ENCODE measurements around the gene PKNOX2. TPM values are rescaled to one million over a fixed set of nuclear protein-coding genes. Genes with fewer than 3 reads are reported as not detected.

Gene PKNOX2
- total and polyA plus RNA-seq, 7 donors = 0.23 to 4.7 (median 1.4) TPM

GRCh38 chr11:125389339-125390166 is 225.0 kb downstream of the PKNOX2 start:
- WGBS, 2 donors = 83 to 88% methylated on average over 19 of the region's 19 CpGs
- intact Hi-C loops (cut with DNase I) = no loop called here

GRCh38 chr11:125390946-125391345 is 226.4 kb downstream of the PKNOX2 start:
- peak overlapping the region in 1 of 4 donors; percentile 45 for H3K27ac ChIP-seq
- intact Hi-C loops (cut with DNase I) = no loop called here
- TF ChIP-seq POLR2AphosphoS5 (IDR thresholded peaks at IDR 0.05) = no peak

More at GRCh38 chr11:125389339-125390166, 225.0 kb downstream of the PKNOX2 start:
- no peaks in the 10 kb centered on the region for H3K9me3 ChIP-seq
- TF ChIP-seq POLR2A (IDR thresholded peaks at IDR 0.05) (no peak), CTCF (IDR thresholded peaks at IDR 0.05) (no peak), EP300 (IDR thresholded peaks at IDR 0.05) (no peak), POLR2AphosphoS5 (IDR thresholded peaks at IDR 0.05) (no peak)
- no peaks in the 10 kb centered on the region for H3K36me3 ChIP-seq
- peak; percentile 52 for DNase-seq
- no peak overlapping the region for H3K27ac ChIP-seq
- no peak overlapping the region for H3K4me3 ChIP-seq
- peaks cover 0 to 14% (median 11%) of the 10 kb centered on the region in 4 donors for H3K4me1 ChIP-seq
- H3K27me3 ChIP-seq = no peaks in the 10 kb centered on the region

GRCh38 chr11:125393331-125393730 is 228.8 kb downstream of the PKNOX2 start:
- intact Hi-C loops (cut with DNase I) = no loop called here
- no peak overlapping the region for H3K27ac ChIP-seq
- H3K4me1 ChIP-seq = peaks cover 0 to 14% (median 11%) of the 10 kb centered on the region in 4 donors
- 73 to 80% methylated on average over 9 of the region's 9 CpGs for WGBS, 2 donors
- peak; percentile 24 for DNase-seq
- peaks cover 0 to 8% (median 0%) of the 10 kb centered on the region in 4 donors for H3K36me3 ChIP-seq
- H3K9me3 ChIP-seq = no peaks in the 10 kb centered on the region
- no peaks in the 10 kb centered on the region for H3K27me3 ChIP-seq
- TF ChIP-seq POLR2AphosphoS5 (IDR thresholded peaks at IDR 0.05) (no peak), POLR2A (IDR thresholded peaks at IDR 0.05) (no peak), EP300 (IDR thresholded peaks at IDR 0.05) (no peak), CTCF (IDR thresholded peaks at IDR 0.05) (no peak)
- no peak overlapping the region for H3K4me3 ChIP-seq

More at GRCh38 chr11:125390946-125391345, 226.4 kb downstream of the PKNOX2 start:
- 21 to 26% methylated on average over 5 of the region's 5 CpGs for WGBS, 2 donors
- no peak overlapping the region for H3K4me3 ChIP-seq
- no peaks in the 10 kb centered on the region for H3K36me3 ChIP-seq
- peaks cover 0 to 14% (median 11%) of the 10 kb centered on the region in 4 donors for H3K4me1 ChIP-seq
- no peaks in the 10 kb centered on the region for H3K27me3 ChIP-seq
- no peaks in the 10 kb centered on the region for H3K9me3 ChIP-seq
- DNase-seq = peak; percentile 2

DNA sequence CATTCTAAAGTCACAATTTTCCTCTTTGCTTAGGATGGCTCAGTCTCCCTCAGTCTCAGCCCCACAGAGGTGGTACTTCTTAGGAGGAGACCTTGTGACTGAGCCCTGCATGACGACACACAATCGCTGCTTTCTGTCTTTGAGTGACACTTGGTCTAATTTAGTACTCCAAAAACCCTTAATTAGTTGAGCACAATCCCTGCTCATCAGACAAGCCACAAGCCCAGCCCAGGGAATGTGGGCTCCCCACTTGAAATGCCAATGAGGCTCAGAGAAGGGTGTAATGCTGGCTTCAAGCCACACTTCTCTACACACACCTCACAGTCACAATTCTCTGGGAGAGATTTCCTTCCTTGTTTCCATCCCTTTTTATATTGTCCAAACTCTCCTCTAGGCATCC is 229.7 kb downstream of the PKNOX2 start:
- peaks cover 0 to 14% (median 11%) of the 10 kb centered on the region in 4 donors for H3K4me1 ChIP-seq
- peaks cover 0 to 8% (median 0%) of the 10 kb centered on the region in 4 donors for H3K36me3 ChIP-seq
- DNase-seq = peak; percentile 14
- no peak for TF ChIP-seq POLR2AphosphoS5 (IDR thresholded peaks at IDR 0.05)
- TF ChIP-seq EP300 (IDR thresholded peaks at IDR 0.05) = no peak
- no peaks in the 10 kb centered on the region for H3K27me3 ChIP-seq
- no peaks in the 10 kb centered on the region for H3K9me3 ChIP-seq
- 87% methylated on average over 2 of the region's 2 CpGs for WGBS, 2 donors
- H3K27ac ChIP-seq = no peak overlapping the region
- no peak overlapping the region for H3K4me3 ChIP-seq
- intact Hi-C loops (cut with DNase I) = no loop called here

DNA sequence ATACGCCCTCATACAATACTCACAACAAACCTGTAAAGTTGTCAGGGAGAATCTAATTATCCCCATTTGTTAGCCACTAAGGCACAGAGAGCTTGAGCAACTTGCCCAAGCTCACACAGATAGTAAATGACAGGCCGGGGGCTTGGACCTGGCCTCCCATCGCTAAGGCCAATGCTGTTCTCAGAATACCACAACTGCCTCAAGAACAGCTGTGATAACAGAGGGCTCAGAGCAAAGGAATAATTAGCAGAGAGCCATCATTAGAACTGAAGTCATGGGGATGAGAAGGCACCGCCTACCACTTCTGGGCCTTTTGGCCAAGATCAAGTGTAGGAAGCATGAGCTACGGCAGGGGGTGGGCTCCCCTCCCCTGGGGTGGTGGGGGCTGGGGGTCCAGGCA is 232.9 kb downstream of the PKNOX2 start:
- no peaks in the 10 kb centered on the region for H3K4me1 ChIP-seq
- no peak overlapping the region for H3K27ac ChIP-seq
- no peak for DNase-seq
- TF ChIP-seq POLR2AphosphoS5 (IDR thresholded peaks at IDR 0.05) (no peak), POLR2A (IDR thresholded peaks at IDR 0.05) (no peak), EP300 (IDR thresholded peaks at IDR 0.05) (no peak), CTCF (IDR thresholded peaks at IDR 0.05) (no peak)
- no peaks in the 10 kb centered on the region for H3K27me3 ChIP-seq
- H3K36me3 ChIP-seq = peaks cover 0 to 8% (median 0%) of the 10 kb centered on the region in 4 donors
- 87 to 91% methylated on average over 5 of the region's 5 CpGs for WGBS, 2 donors
- H3K9me3 ChIP-seq = no peaks in the 10 kb centered on the region
- intact Hi-C loops (cut with DNase I) = no loop called here
- no peak overlapping the region for H3K4me3 ChIP-seq

Data from sigmoid colon (tissue), 7 donors.